OCI-LY7 (cell line): ENCODE data around the gene AUTS2. TPM values are rescaled to one million over a fixed set of nuclear protein-coding genes. Genes with fewer than 3 reads are reported as not detected.

Experiments used
- BruUV-seq: library from RNA; stranded (reverse); fragments of 400-500 nt; replicated peaks from 2 replicates; lab custom pipeline; 2021; lab: Mats Ljungman, UMichigan
- CTCF ChIA-PET: fragments of 300-600 bp; sonication (Branson Sonifier 250); formaldehyde crosslinking; loops from one replicate; lab custom pipeline; 2022; ENCODE audit warnings: antibody characterized with exemption; ENCODE audit not compliant: unreplicated experiment; lab: Charles Lee
- POLR2A ChIA-PET: fragments of 300-600 bp; sonication (Branson Sonifier 250); formaldehyde crosslinking; loops from one replicate; lab custom pipeline; 2022; ENCODE audit warnings: antibody characterized with exemption; lab: Charles Lee
- DNase-seq: peaks from one replicate; pipeline ENCODE4 v3.0.0-alpha.2; 2015; ENCODE audit warnings: low spot score
- H2AFZ ChIP-seq: fragments of 200-600 bp; sonication (generic), shearing (Covaris generic); 2 replicates; pipeline ENCODE4 v1.6.1; 2014; ENCODE audit warnings: mild to moderate bottlenecking, antibody characterized with exemption, low read length, moderate library complexity
- H3K27ac ChIP-seq: fragments of 200-600 bp; sonication (generic); 2 replicates; pipeline ENCODE4 v1.5.1; 2014; ENCODE audit warnings: mixed run types, low read depth, mild to moderate bottlenecking, moderate library complexity, low read length, inconsistent platforms; ENCODE audit not compliant: poor library complexity, severe bottlenecking
- H3K36me3 ChIP-seq: fragments of 200-600 bp; sonication (generic); 2 replicates; pipeline ENCODE4 v1.6.1; 2014; ENCODE audit warnings: mild to moderate bottlenecking, antibody characterized with exemption, low read length, moderate library complexity, mixed read lengths; ENCODE audit not compliant: insufficient read depth
- H3K4me1 ChIP-seq: fragments of 200-600 bp; sonication (generic); 2 replicates; pipeline ENCODE4 v1.5.1; 2014; ENCODE audit warnings: mild to moderate bottlenecking, low read length; ENCODE audit not compliant: insufficient read depth, poor library complexity, severe bottlenecking
- H3K4me2 ChIP-seq: fragments of 200-600 bp; sonication (generic); 2 replicates; pipeline ENCODE4 v1.6.1; 2014; ENCODE audit warnings: mild to moderate bottlenecking, low read length
- H3K4me3 ChIP-seq: fragments of 200-600 bp; sonication (generic); 2 replicates; pipeline ENCODE4 v1.5.1; 2014; ENCODE audit warnings: mild to moderate bottlenecking, low read depth, low read length; ENCODE audit not compliant: poor library complexity, severe bottlenecking
- H3K79me2 ChIP-seq: fragments of 200-600 bp; sonication (generic); 2 replicates; pipeline ENCODE4 v1.6.1; 2016; ENCODE audit warnings: low read depth, mild to moderate bottlenecking, low read length, moderate library complexity, mixed read lengths; ENCODE audit not compliant: insufficient read depth
- H3K9me2 ChIP-seq: fragments of 200-600 bp; sonication (generic); 2 replicates; pipeline ENCODE4 v1.6.1; 2016; ENCODE audit warnings: mild to moderate bottlenecking, low read length, mixed read lengths; ENCODE audit not compliant: insufficient read depth
- H3K9me3 ChIP-seq: fragments of 200-600 bp; sonication (generic); 2 replicates; pipeline ENCODE4 v1.6.1; 2014; ENCODE audit warnings: mild to moderate bottlenecking, mixed run types, low read length, mixed read lengths
- H4K20me1 ChIP-seq: fragments of 200-600 bp; sonication (generic); 2 replicates; pipeline ENCODE4 v1.6.1; 2014; ENCODE audit warnings: mild to moderate bottlenecking, antibody characterized with exemption, low read length, moderate library complexity, mixed read lengths; ENCODE audit not compliant: insufficient read depth
- EZH2phosphoT487 ChIP-seq: fragments of 200-600 bp; sonication (generic); IDR thresholded peaks from 2 replicates; pipeline ENCODE4 v1.6.1; 2018; ENCODE audit warnings: low read depth, borderline replicate concordance, mild to moderate bottlenecking, mixed run types, antibody characterized with exemption, low read length, moderate library complexity, mixed read lengths
- intact Hi-C: fragments of 100-400 bp; cut with micrococcal nuclease; formaldehyde crosslinking; loops from one replicate; pipeline ENCODE4 v1.10.0; 2022; ENCODE audit not compliant: unreplicated experiment
- total RNA-seq, 2 experiments: library from RNA; depleted of rRNA in 1 of 2; stranded (reverse); fragments of >200 nt in 1 of 2; shearing (Covaris generic) in 1 of 2; gene quantifications; 2 replicates each; pipeline ENCODE4 v1.2.3, GENCODE V29; 2014 to 2022
- TF ChIP-seq, protein P1 (sequence below): fragments of 200-600 bp; sonication (generic); conservative IDR thresholded peaks from 2 replicates; pipeline ENCODE4 v1.5.1; 2014; ENCODE audit warnings: mild to moderate bottlenecking, antibody characterized with exemption, low read length, moderate library complexity, mixed read lengths

The AUTS2 gene
- total RNA-seq, 2 experiments from 2014 or later: 37.9 to 78.5 TPM

- CTCF ChIA-PET: no interaction called here
- no peak overlapping the region for H3K27ac ChIP-seq
Measured at GRCh38 chr7:69595415-69595814, 2.9 kb upstream of the AUTS2 start.

DNA sequence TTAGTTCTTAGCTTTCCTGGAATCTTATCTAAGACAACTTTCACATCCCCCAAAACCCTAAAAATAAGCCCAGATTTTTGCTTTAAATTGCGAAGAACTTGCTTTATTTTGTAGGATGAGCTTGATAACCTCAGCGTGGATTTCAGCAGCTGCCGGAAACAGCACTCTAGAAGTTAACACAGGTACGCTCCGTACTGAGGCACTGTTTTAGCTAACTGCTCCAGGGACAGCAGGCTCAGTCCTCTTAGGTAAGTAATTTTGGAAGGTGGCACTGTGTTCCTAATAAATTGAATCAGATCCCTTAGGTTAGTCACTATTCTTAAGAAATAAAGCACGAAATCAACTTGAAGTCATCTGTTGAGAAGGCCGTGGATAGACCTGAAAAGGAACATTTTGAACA, 2.2 kb upstream of the AUTS2 start:
- intact Hi-C loops: loop anchor here (5.0 to 10.0 kb wide), 4 partner anchors 104 to 1021 kb away; no protein-coding TSS in a partner anchor
- ChIA-PET POLR2A (interaction anchor here (0.7 to 1.6 kb wide), 7 partner anchors 9 to 228 kb away, joined by 3 to 6 read pairs (median 3); no protein-coding TSS in a partner anchor), CTCF (no interaction called here)
- H2AFZ ChIP-seq: no peak overlapping the region
- peaks cover 10% of the 10 kb centered on the region; the same call in 1 of the 2 replicates for H3K9me3 ChIP-seq
- H3K4me1 ChIP-seq: peaks cover 16% of the 10 kb centered on the region
- no TSS peak for BruUV-seq
- H3K4me3 ChIP-seq: no peak overlapping the region
- peaks cover 23% of the 10 kb centered on the region for H3K79me2 ChIP-seq
- no peak overlapping the region for H3K27ac ChIP-seq
- H3K4me2 ChIP-seq: no peak overlapping the region
- TF ChIP-seq EZH2phosphoT487: no peak
- TF ChIP-seq, protein P1, sequence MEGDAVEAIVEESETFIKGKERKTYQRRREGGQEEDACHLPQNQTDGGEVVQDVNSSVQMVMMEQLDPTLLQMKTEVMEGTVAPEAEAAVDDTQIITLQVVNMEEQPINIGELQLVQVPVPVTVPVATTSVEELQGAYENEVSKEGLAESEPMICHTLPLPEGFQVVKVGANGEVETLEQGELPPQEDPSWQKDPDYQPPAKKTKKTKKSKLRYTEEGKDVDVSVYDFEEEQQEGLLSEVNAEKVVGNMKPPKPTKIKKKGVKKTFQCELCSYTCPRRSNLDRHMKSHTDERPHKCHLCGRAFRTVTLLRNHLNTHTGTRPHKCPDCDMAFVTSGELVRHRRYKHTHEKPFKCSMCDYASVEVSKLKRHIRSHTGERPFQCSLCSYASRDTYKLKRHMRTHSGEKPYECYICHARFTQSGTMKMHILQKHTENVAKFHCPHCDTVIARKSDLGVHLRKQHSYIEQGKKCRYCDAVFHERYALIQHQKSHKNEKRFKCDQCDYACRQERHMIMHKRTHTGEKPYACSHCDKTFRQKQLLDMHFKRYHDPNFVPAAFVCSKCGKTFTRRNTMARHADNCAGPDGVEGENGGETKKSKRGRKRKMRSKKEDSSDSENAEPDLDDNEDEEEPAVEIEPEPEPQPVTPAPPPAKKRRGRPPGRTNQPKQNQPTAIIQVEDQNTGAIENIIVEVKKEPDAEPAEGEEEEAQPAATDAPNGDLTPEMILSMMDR: no peak
- peaks cover 9% of the 10 kb centered on the region for H4K20me1 ChIP-seq
- DNase-seq: no peak
- no peaks in the 10 kb centered on the region for H3K36me3 ChIP-seq
- H3K9me2 ChIP-seq: no peaks in the 10 kb centered on the region

More at GRCh38 chr7:69595415-69595814, 2.9 kb upstream of the AUTS2 start:
- intact Hi-C loops: loop anchor here (5.0 to 10.0 kb wide), 4 partner anchors 103 to 1021 kb away; no protein-coding TSS in a partner anchor
- Histone ChIP-seq H4K20me1 (0 out of 2 replicates have a peak, but pooled peaks cover 2% of the 10 kb centered on the region), H3K36me3 (no peaks in the 10 kb centered on the region), H3K9me3 (peaks cover 14% of the 10 kb centered on the region; the same call in 1 of the 2 replicates), H3K9me2 (no peaks in the 10 kb centered on the region), H2AFZ (no peak overlapping the region), H3K4me2 (no peak overlapping the region), H3K4me3 (no peak overlapping the region), H3K4me1 (peaks cover 16% of the 10 kb centered on the region), H3K79me2 (peaks cover 16% of the 10 kb centered on the region)
- no peak for DNase-seq
- TF ChIP-seq EZH2phosphoT487: no peak
- TF ChIP-seq, protein P1: no peak
- POLR2A ChIA-PET: interaction anchor here (0.6 to 1.6 kb wide), 5 partner anchors 19 to 412 kb away, joined by 3 to 6 read pairs (median 3); no protein-coding TSS in a partner anchor
- BruUV-seq: no TSS peak
